MM.1S (cell line): ENCODE measurements around the gene FSD1.

Experiments used
- DNase-seq: peaks from one replicate; pipeline ENCODE4 v3.0.0-alpha.2; 2015
- H2AFZ ChIP-seq: fragments of 300-600 bp; sonication (generic); 2 replicates; pipeline ENCODE4 v1.6.0; 2016; ENCODE audit warnings: antibody characterized with exemption, low read length
- H3F3A ChIP-seq: fragments of 300-600 bp; sonication (generic); 2 replicates; pipeline ENCODE4 v1.6.1; 2016; ENCODE audit warnings: mild to moderate bottlenecking, antibody characterized with exemption, low read length, moderate library complexity, mixed read lengths; ENCODE audit not compliant: insufficient read depth
- H3K27ac ChIP-seq: fragments of 300-600 bp; sonication (generic); 2 replicates; pipeline ENCODE4 v1.5.1; 2016; ENCODE audit warnings: mild to moderate bottlenecking, low read length
- H3K27me3 ChIP-seq: fragments of 300-600 bp; sonication (generic); replicated peaks from 2 replicates; pipeline ENCODE4 v1.6.0; 2016; ENCODE audit warnings: low read length; ENCODE audit not compliant: insufficient read depth
- H3K36me3 ChIP-seq: fragments of 300-600 bp; sonication (generic); replicated peaks from 2 replicates; pipeline ENCODE4 v1.6.1; 2016; ENCODE audit warnings: mild to moderate bottlenecking, low read length, mixed read lengths; ENCODE audit not compliant: insufficient read depth
- H3K4me1 ChIP-seq: fragments of 300-600 bp; sonication (generic); 2 replicates; pipeline ENCODE4 v1.6.1; 2016; ENCODE audit warnings: low read length, mixed read lengths
- H3K4me2 ChIP-seq: fragments of 300-600 bp; sonication (generic); 2 replicates; pipeline ENCODE4 v1.6.0; 2016; ENCODE audit warnings: low read depth, low read length
- H3K4me3 ChIP-seq: fragments of 300-600 bp; sonication (generic); 2 replicates; pipeline ENCODE4 v1.5.1; 2016; ENCODE audit warnings: low read length, mixed read lengths
- H3K79me2 ChIP-seq: fragments of 300-600 bp; sonication (generic); 2 replicates; pipeline ENCODE4 v1.6.1; 2016; ENCODE audit warnings: mixed run types, low read length, mixed read lengths
- H3K9ac ChIP-seq: fragments of 300-600 bp; sonication (generic); 2 replicates; pipeline ENCODE4 v1.6.1; 2016; ENCODE audit warnings: low read length, mixed read lengths
- H3K9me2 ChIP-seq: fragments of 300-600 bp; sonication (generic); replicated peaks from 2 replicates; pipeline ENCODE4 v1.6.1; 2016; ENCODE audit warnings: mild to moderate bottlenecking, low read length, mixed read lengths; ENCODE audit not compliant: insufficient read depth
- H3K9me3 ChIP-seq: fragments of 300-600 bp; sonication (generic); replicated peaks from 2 replicates; pipeline ENCODE4 v1.6.1; 2016; ENCODE audit warnings: mild to moderate bottlenecking, low read length, mixed read lengths; ENCODE audit not compliant: insufficient read depth
- H4K20me1 ChIP-seq: fragments of 300-600 bp; sonication (generic); 2 replicates; pipeline ENCODE4 v1.6.1; 2016; ENCODE audit warnings: mild to moderate bottlenecking, low read length, moderate library complexity, mixed read lengths; ENCODE audit not compliant: insufficient read depth
- CTCF ChIP-seq: fragments of 300-600 bp; sonication (generic); IDR thresholded peaks from 2 replicates; pipeline ENCODE4 v1.5.1; 2016; ENCODE audit warnings: antibody characterized with exemption, low read length, mixed read lengths
- EZH2 ChIP-seq: fragments of 300-600 bp; sonication (generic); optimal IDR thresholded peaks from 2 replicates; pipeline ENCODE3; 2017; ENCODE audit warnings: low read depth, mild to moderate bottlenecking, antibody characterized with exemption, low read length, mixed read lengths
- EZH2phosphoT487 ChIP-seq: fragments of 300-600 bp; sonication (generic); IDR thresholded peaks from 2 replicates; pipeline ENCODE4 v1.6.1; 2018; ENCODE audit warnings: antibody characterized with exemption, low read length

The FSD1 gene

GRCh38 chr19:4295972-4296771 lies 8.2 kb upstream of the FSD1 start:
- H3K27me3 ChIP-seq, result peaks cover 82% of the 10 kb centered on the region
- no peak overlapping the region for H2AFZ ChIP-seq
- no peaks in the 10 kb centered on the region for H3K4me1 ChIP-seq
- H3K4me2 ChIP-seq, result no peak overlapping the region
- no peak overlapping the region for H3K4me3 ChIP-seq
- no peaks in the 10 kb centered on the region for H3K9me3 ChIP-seq
- DNase-seq, result no peak
- TF ChIP-seq EZH2 (no peak), CTCF (no peak), EZH2phosphoT487 (no peak)
- H3K36me3 ChIP-seq, result no peaks in the 10 kb centered on the region
- H3K79me2 ChIP-seq, result no peaks in the 10 kb centered on the region
- H3F3A ChIP-seq, result no peaks in the 10 kb centered on the region
- no peaks in the 10 kb centered on the region for H3K9me2 ChIP-seq
- no peak overlapping the region for H3K27ac ChIP-seq
- no peak overlapping the region for H3K9ac ChIP-seq
- H4K20me1 ChIP-seq, result no peaks in the 10 kb centered on the region

- Histone ChIP-seq H3K4me1 (no peaks in the 10 kb centered on the region), H4K20me1 (no peaks in the 10 kb centered on the region), H3K9me3 (no peaks in the 10 kb centered on the region), H3K27me3 (peaks cover 81% of the 10 kb centered on the region), H3K9me2 (no peaks in the 10 kb centered on the region), H3K79me2 (no peaks in the 10 kb centered on the region), H3K4me2 (no peak overlapping the region), H3K36me3 (no peaks in the 10 kb centered on the region), H3K27ac (no peak overlapping the region), H3K9ac (no peak overlapping the region), H3F3A (no peaks in the 10 kb centered on the region), H3K4me3 (no peak overlapping the region), H2AFZ (no peak overlapping the region)
- no peak for DNase-seq
- TF ChIP-seq CTCF (no peak), EZH2phosphoT487 (no peak), EZH2 (no peak)
These were observed 6.2 kb upstream of the FSD1 start for GRCh38 chr19:4297901-4298809.

GRCh38 chr19:4298810-4299550 lies 5.4 kb upstream of the FSD1 start:
- Histone ChIP-seq H4K20me1 (no peaks in the 10 kb centered on the region), H3K79me2 (no peaks in the 10 kb centered on the region), H3K9me3 (no peaks in the 10 kb centered on the region), H3K27ac (no peak overlapping the region), H3K4me3 (no peak overlapping the region), H3K27me3 (peaks cover 81% of the 10 kb centered on the region), H2AFZ (no peak overlapping the region), H3K36me3 (no peaks in the 10 kb centered on the region), H3F3A (no peaks in the 10 kb centered on the region), H3K9me2 (no peaks in the 10 kb centered on the region), H3K4me1 (no peaks in the 10 kb centered on the region), H3K9ac (no peak overlapping the region), H3K4me2 (no peak overlapping the region)
- no peak for DNase-seq
- no peak for TF ChIP-seq EZH2
